ENCODE data around the gene ANKH. TPM values are rescaled to one million over a fixed set of nuclear protein-coding genes. Genes with fewer than 3 reads are reported as not detected.

Gene ANKH
- total RNA-seq, 1 donor from 2014 or later, result 30.9 TPM

DNA sequence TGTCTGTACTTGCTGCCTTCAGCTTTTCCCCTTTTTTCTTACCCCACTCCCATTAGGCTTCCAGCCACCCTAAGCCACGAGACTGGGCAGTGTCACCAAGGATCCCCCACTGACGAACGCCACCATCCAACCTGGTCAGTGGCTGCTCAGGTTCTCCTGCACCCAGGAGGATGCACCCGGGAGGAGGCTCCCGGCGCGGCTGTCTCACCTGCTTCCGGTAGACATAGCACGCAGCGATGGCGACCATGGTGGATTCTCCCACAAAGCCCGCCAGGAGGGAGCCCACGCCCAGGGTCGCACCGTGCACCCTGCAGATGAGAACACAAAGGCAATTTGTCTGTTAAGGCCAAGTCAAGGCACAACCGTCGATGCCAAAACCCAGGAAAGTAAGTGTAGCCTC, 158.9 kb downstream of the ANKH start:
- TF ChIP-seq, protein P1, sequence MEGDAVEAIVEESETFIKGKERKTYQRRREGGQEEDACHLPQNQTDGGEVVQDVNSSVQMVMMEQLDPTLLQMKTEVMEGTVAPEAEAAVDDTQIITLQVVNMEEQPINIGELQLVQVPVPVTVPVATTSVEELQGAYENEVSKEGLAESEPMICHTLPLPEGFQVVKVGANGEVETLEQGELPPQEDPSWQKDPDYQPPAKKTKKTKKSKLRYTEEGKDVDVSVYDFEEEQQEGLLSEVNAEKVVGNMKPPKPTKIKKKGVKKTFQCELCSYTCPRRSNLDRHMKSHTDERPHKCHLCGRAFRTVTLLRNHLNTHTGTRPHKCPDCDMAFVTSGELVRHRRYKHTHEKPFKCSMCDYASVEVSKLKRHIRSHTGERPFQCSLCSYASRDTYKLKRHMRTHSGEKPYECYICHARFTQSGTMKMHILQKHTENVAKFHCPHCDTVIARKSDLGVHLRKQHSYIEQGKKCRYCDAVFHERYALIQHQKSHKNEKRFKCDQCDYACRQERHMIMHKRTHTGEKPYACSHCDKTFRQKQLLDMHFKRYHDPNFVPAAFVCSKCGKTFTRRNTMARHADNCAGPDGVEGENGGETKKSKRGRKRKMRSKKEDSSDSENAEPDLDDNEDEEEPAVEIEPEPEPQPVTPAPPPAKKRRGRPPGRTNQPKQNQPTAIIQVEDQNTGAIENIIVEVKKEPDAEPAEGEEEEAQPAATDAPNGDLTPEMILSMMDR (IDR thresholded peaks at IDR 0.05), result no peak
- TF ChIP-seq POLR2A (IDR thresholded peaks at IDR 0.05), result no peak
- TF ChIP-seq POLR2AphosphoS5 (IDR thresholded peaks at IDR 0.05; ENCODE audit: insufficient read depth in 1 of 2, low read depth in 1 of 2), result no peak
- Histone ChIP-seq H3K36me3 (peaks cover 0 to 58% of the 10 kb centered on the region in 2 donors), H3K27ac (no peak overlapping the region), H3K9me3 (no peaks in the 10 kb centered on the region), H3K4me3 (no peak overlapping the region), H3K4me1 (peaks cover 7% of the 10 kb centered on the region), H3K27me3 (no peaks in the 10 kb centered on the region)
- intact Hi-C loops (cut with DNase I), result no loop called here
- DNase-seq (ENCODE audit: extremely low spot score in 2 of 2), result no peak

DNA sequence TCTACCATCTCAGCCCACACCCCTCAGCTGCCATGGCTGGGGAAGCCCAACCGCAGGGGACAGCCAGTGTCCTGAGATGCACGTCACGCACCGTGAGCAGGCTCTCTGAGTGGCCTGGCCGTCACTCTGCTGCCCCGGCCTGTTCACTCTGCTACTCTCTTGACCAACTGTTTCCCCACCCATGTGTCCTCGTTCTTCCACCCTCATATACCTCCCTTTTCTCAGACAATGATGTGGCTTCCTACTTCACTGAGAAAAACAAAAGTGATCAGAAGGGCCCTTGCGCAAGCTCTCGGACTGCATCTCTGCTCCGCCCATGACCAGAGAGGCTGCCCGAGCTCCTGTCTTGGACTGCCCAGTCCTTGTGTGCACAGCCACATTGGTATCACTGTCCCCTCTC, 159.4 kb downstream of the ANKH start:
- TF ChIP-seq POLR2A (IDR thresholded peaks at IDR 0.05) (no peak), POLR2AphosphoS5 (IDR thresholded peaks at IDR 0.05; ENCODE audit: insufficient read depth in 1 of 2, low read depth in 1 of 2) (no peak)
- TF ChIP-seq, protein P1 (IDR thresholded peaks at IDR 0.05), result no peak
- H3K36me3 ChIP-seq, result peaks cover 0 to 58% of the 10 kb centered on the region in 2 donors
- DNase-seq (ENCODE audit: extremely low spot score in 2 of 2), result no peak
- peaks cover 8% of the 10 kb centered on the region for H3K4me1 ChIP-seq
- no peaks in the 10 kb centered on the region for H3K9me3 ChIP-seq
- no peaks in the 10 kb centered on the region for H3K27me3 ChIP-seq
- no peak overlapping the region for H3K4me3 ChIP-seq
- intact Hi-C loops (cut with DNase I), result no loop called here
- H3K27ac ChIP-seq, result no peak overlapping the region

DNA sequence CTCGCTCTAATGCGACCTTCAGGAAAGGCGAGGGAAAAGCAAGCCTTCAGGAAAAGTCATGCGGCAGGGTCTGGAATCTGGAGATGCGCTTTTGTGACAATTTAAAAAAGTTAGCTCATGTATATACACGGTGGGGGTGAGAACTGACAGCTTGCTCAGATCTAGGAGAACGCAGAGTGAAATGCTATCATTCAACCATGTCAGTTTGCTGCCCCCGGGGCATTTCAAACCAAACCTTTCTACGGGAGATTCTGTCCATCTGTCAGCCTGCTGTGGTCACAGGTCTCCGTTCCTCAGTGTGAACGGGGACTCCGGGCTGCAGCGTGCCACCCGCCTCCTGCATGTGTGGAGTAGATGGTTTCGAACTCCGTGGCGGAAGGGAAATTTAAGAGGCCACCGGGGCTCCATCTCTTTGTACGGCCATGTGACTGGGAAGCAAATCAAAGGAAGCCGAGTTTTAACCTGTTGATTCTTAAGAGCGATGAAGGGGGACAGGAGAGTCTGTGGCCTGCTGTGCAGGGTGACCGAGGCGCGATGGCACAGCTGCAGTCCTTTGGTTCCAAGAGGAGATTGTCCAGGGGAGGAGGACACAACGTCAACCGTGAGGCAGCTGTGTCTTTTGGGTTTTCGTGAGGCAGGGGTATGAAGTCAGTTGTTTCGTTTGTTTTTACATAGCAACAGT, 161.1 kb downstream of the ANKH start:
- no peaks in the 10 kb centered on the region for H3K9me3 ChIP-seq
- peaks cover 0 to 62% of the 10 kb centered on the region in 2 donors for H3K36me3 ChIP-seq
- no peak overlapping the region for H3K27ac ChIP-seq
- intact Hi-C loops (cut with DNase I), result no loop called here
- no peak for DNase-seq (ENCODE audit: extremely low spot score in 2 of 2)
- H3K4me1 ChIP-seq, result peaks cover 22% of the 10 kb centered on the region
- TF ChIP-seq POLR2A (IDR thresholded peaks at IDR 0.05), result no peak
- TF ChIP-seq, protein P1 (IDR thresholded peaks at IDR 0.05), result no peak
- no peak overlapping the region for H3K4me3 ChIP-seq
- H3K27me3 ChIP-seq, result no peaks in the 10 kb centered on the region

- no peaks in the 10 kb centered on the region for H3K27me3 ChIP-seq
- H3K9me3 ChIP-seq, result no peaks in the 10 kb centered on the region
- DNase-seq (ENCODE audit: extremely low spot score in 2 of 2), result peak in 1 of 2 donors; percentile 25
- TF ChIP-seq POLR2A (IDR thresholded peaks at IDR 0.05) (no peak), POLR2AphosphoS5 (IDR thresholded peaks at IDR 0.05; ENCODE audit: insufficient read depth in 1 of 2, low read depth in 1 of 2) (no peak)
- TF ChIP-seq, protein P1 (IDR thresholded peaks at IDR 0.05), result no peak
- H3K36me3 ChIP-seq, result peaks cover 0 to 45% of the 10 kb centered on the region in 2 donors
- intact Hi-C loops (cut with DNase I), result no loop called here
- peaks cover 27% of the 10 kb centered on the region for H3K4me1 ChIP-seq
- no peak overlapping the region for H3K27ac ChIP-seq
- no peak overlapping the region for H3K4me3 ChIP-seq
Observed at GRCh38 chr5:14708551-14708950, 163.0 kb downstream of the ANKH start.

DNA sequence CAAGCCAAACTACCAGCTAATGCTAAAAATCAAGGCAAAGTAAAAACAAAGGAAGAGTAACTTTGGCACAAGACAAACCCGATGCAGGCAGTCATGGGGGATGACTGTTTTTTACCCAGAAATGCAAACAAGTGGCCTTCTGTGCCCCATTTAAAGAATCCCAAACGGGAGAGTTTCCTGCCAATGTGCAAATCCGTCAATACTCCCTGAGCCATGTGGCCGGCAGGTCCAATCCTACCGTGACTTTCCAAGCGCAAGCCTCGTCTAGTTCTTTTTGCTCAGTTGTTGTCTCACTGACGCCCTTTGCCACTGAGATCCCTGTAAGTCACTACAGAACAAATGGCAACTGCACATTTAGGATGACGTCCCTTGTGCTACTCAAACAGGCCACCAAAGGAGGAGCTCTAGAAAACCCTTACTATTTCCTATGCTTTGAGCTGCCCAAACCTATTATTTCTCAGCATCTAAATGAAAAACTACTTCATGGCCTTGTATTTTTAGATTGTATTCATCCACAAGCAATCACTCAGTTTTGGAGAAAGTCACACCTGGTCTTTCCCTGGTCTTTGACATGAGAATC, 163.7 kb downstream of the ANKH start:
- Histone ChIP-seq H3K36me3 (peaks cover 0 to 39% of the 10 kb centered on the region in 2 donors), H3K9me3 (no peaks in the 10 kb centered on the region), H3K4me1 (peaks cover 34% of the 10 kb centered on the region), H3K27ac (peak overlapping the region; percentile 55), H3K27me3 (no peaks in the 10 kb centered on the region), H3K4me3 (no peak overlapping the region)
- TF ChIP-seq POLR2A (IDR thresholded peaks at IDR 0.05) (no peak), POLR2AphosphoS5 (IDR thresholded peaks at IDR 0.05; ENCODE audit: insufficient read depth in 1 of 2, low read depth in 1 of 2) (no peak)
- TF ChIP-seq, protein P1 (IDR thresholded peaks at IDR 0.05), result no peak
- intact Hi-C loops (cut with DNase I), result no loop called here
- peak in 1 of 2 donors; percentile 12 for DNase-seq (ENCODE audit: extremely low spot score in 2 of 2)
